B cell (primary cell): ENCODE measurements around the gene FADS2. TPM values are rescaled to one million over a fixed set of nuclear protein-coding genes. Genes with fewer than 3 reads are reported as not detected.

Experiments used
- ATAC-seq: fragments of 200-7000 bp; cut with Tn5 transposase; one replicate; pipeline ENCODE4 v1.10.0; 2021; ENCODE audit warnings: low read depth, mild to moderate bottlenecking, moderate number of reproducible peaks, moderate library complexity
- CTCF ChIA-PET: fragments of 350-600 bp; sonication (Branson Sonifier 250); formaldehyde crosslinking; loops from one replicate; lab custom pipeline; 2021; ENCODE audit warnings: antibody characterized with exemption, inconsistent platforms; lab: Charles Lee
- POLR2A ChIA-PET: fragments of 350-600 bp; sonication (Branson Sonifier 250); formaldehyde crosslinking; loops from one replicate; lab custom pipeline; 2021; ENCODE audit warnings: antibody characterized with exemption; lab: Charles Lee
- DNase-seq: peaks from one replicate; pipeline ENCODE4 v3.0.0; 2013
- H2AFZ ChIP-seq: 2 replicates; pipeline ENCODE4 v1.6.1; 2012; ENCODE audit warnings: mild to moderate bottlenecking, low read depth, low read length; ENCODE audit not compliant: insufficient read depth, poor library complexity, severe bottlenecking
- H3K27ac ChIP-seq, 2 donors: 1 replicate in 1 of 2; 2 replicates in 1 of 2; pipeline ENCODE4 v1.5.1; 2012 to 2013; ENCODE audit warnings: low read length in 2 of 2, mild to moderate bottlenecking in 2 of 2, moderate library complexity in 1 of 2
- H3K27me3 ChIP-seq, 4 experiments: fragments of 200-600 bp in 1 of 4; sonication (generic) in 1 of 4; replicated peaks in 1 of 4; 1 replicate in 2 of 4; 2 replicates in 2 of 4; pipeline versions ENCODE4 v1.6.1 to v1.7.0; 2013 to 2016; ENCODE audit warnings: low read length in 3 of 4, mild to moderate bottlenecking in 2 of 4, mixed read lengths in 1 of 4, moderate library complexity in 1 of 4; ENCODE audit not compliant: insufficient read depth in 4 of 4, control insufficient read depth in 3 of 4; ENCODE audit errors: control extremely low read depth in 1 of 4
- H3K36me3 ChIP-seq, 2 experiments: replicated peaks in 1 of 2; 1 replicate in 1 of 2; 2 replicates in 1 of 2; pipeline versions ENCODE4 v1.6.1 to v1.7.1; 2013; ENCODE audit warnings: low read length in 1 of 2; ENCODE audit not compliant: insufficient read depth in 2 of 2, control insufficient read depth in 1 of 2; ENCODE audit errors: control extremely low read depth in 1 of 2, extremely low read depth in 1 of 2
- H3K4me1 ChIP-seq, 2 donors: fragments of 200-600 bp in 1 of 2; sonication (generic) in 1 of 2; 1 replicate in 1 of 2; 2 replicates in 1 of 2; pipeline versions ENCODE4 v1.5.1 to v1.6.1; 2013 to 2017; ENCODE audit warnings: low read length in 2 of 2; ENCODE audit not compliant: control insufficient read depth in 2 of 2, insufficient read depth in 2 of 2
- H3K4me2 ChIP-seq: replicated peaks from 2 replicates; pipeline ENCODE3; 2012; ENCODE audit warnings: mild to moderate bottlenecking, low read depth, low read length; ENCODE audit not compliant: poor library complexity, severe bottlenecking
- H3K4me3 ChIP-seq, 5 experiments: fragments of 200-600 bp in 1 of 5; sonication (generic) in 1 of 5; 1 replicate in 3 of 5; 2 replicates in 2 of 5; pipeline versions ENCODE4 v1.5.1 to v1.7.0; 2011 to 2016; ENCODE audit warnings: low read length in 4 of 5, mild to moderate bottlenecking in 4 of 5, low read depth in 2 of 5, control low read depth in 1 of 5, moderate library complexity in 1 of 5; ENCODE audit not compliant: insufficient read depth in 1 of 5; ENCODE audit errors: control extremely low read depth in 1 of 5, extremely low read depth in 1 of 5
- H3K79me2 ChIP-seq: fragments of 200-600 bp; sonication (generic); one replicate; pipeline ENCODE4 v1.6.0; 2016; ENCODE audit warnings: low read length; ENCODE audit not compliant: control insufficient read depth, insufficient read depth
- H3K9ac ChIP-seq: fragments of 200-600 bp; sonication (generic); 2 replicates; pipeline ENCODE4 v1.6.1; 2017; ENCODE audit warnings: mild to moderate bottlenecking, low read length, moderate library complexity
- H3K9me3 ChIP-seq, 3 donors: one replicate each; pipeline versions ENCODE4 v1.6.1 to v1.7.1; 2013; ENCODE audit warnings: low read length in 2 of 3; ENCODE audit not compliant: control insufficient read depth in 2 of 3, insufficient read depth in 1 of 3; ENCODE audit errors: control extremely low read depth in 1 of 3
- H4K20me1 ChIP-seq: 2 replicates; pipeline ENCODE4 v1.6.0; 2012; ENCODE audit warnings: mild to moderate bottlenecking, low read length; ENCODE audit not compliant: insufficient read depth, control insufficient read depth, poor library complexity, severe bottlenecking
- H3K27ac Mint-ChIP-seq: one replicate; pipeline ENCODE4 v1.8.0; 2021; ENCODE audit warnings: mixed read lengths
- H3K27me3 Mint-ChIP-seq: one replicate; pipeline ENCODE4 v1.8.0; 2021; ENCODE audit warnings: mixed read lengths
- H3K4me1 Mint-ChIP-seq: one replicate; pipeline ENCODE4 v1.8.0; 2021; ENCODE audit warnings: mixed read lengths
- H3K4me3 Mint-ChIP-seq: one replicate; pipeline ENCODE4 v1.8.0; 2021; ENCODE audit warnings: mixed read lengths
- H3K9me3 Mint-ChIP-seq: one replicate; pipeline ENCODE4 v1.8.0; 2022; ENCODE audit warnings: mixed read lengths; ENCODE audit not compliant: insufficient read depth
- EZH2 ChIP-seq: IDR thresholded peaks from 2 replicates; pipeline ENCODE4 v1.6.1; 2012; ENCODE audit warnings: borderline replicate concordance, low read depth, mild to moderate bottlenecking, moderate library complexity, low read length; ENCODE audit not compliant: insufficient read depth, poor library complexity, severe bottlenecking
- WGBS: methylation state at CpG from one replicate; pipeline ENCODE4 v1.1.5; 2013; ENCODE audit warnings: missing lambda C conversion rate; ENCODE audit not compliant: insufficient coverage; 5-methylcytosine and 5-hydroxymethylcytosine counted together
- intact Hi-C: fragments of 100-400 bp; cut with micrococcal nuclease; formaldehyde crosslinking; loops from one replicate; pipeline ENCODE4 v1.10.0; 2022
- polyA plus RNA-seq: library from polyadenylated mRNA; depleted of rRNA; stranded (reverse); fragments of >200 nt; gene quantifications from 2 replicates; pipeline ENCODE4 v1.2.3, GENCODE V29; 2012
- total RNA-seq, 2 donors: library from RNA; stranded (reverse); fragments of 120-200 nt in 1 of 2; gene quantifications; 1 replicate in 1 of 2; 2 replicates in 1 of 2; pipeline versions ENCODE4 v1.2.3 to v1.2.4, GENCODE V29; 2013 to 2022
- TF ChIP-seq, protein P1 (sequence below): fragments of 200-600 bp; IDR thresholded peaks from one replicate; pipeline ENCODE4 v1.8.0; 2022; ENCODE audit warnings: antibody characterized with exemption, mild to moderate bottlenecking

Gene FADS2
- total and polyA plus RNA-seq, 2 donors (not counting 1 experiment from before 2014, with no cell fraction given), result 1.5 to 5.9 TPM

DNA sequence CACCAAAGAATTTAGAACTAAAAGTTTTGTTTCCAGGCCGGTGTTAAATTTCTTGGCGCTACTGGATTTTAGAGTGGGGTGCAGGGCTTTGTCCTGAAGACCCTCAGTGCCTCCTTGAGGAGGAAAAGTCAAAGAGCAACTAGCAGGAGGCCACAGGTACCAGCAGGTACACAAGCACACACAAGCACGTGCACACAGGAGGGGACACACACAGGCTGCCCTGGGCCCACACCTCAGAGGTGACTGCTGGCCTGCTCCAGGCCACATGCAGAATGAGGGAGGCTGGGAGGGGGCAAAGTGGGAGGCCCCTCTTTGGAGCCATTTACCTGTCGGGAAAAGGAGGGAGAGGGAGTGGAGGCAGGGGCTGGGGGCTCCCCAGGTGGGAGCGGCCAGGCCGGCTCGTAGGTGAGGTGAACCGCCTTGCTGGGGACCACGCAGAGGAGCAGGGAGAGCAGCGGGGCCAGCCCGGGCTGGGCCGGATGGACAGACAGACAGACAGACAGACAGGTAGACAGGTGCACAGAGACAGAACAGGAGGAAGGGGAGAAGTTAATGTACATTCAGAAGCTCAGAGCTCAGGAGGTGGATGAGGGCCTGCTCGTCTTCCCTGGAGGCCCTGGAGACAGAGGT is 77.1 kb downstream of the FADS2 start:
- peaks cover 0 to 3% (median 2%) of the 10 kb centered on the region in 4 experiments for H3K27me3 ChIP-seq
- Mint-ChIP-seq H3K9me3 (no peaks in the 10 kb centered on the region), H3K4me3 (no peak overlapping the region), H3K27ac (no peak overlapping the region), H3K4me1 (no peaks in the 10 kb centered on the region), H3K27me3 (peaks cover 4% of the 10 kb centered on the region)
- H4K20me1 ChIP-seq, result no peaks in the 10 kb centered on the region
- POLR2A ChIA-PET, result no interaction called here
- TF ChIP-seq, protein P1, sequence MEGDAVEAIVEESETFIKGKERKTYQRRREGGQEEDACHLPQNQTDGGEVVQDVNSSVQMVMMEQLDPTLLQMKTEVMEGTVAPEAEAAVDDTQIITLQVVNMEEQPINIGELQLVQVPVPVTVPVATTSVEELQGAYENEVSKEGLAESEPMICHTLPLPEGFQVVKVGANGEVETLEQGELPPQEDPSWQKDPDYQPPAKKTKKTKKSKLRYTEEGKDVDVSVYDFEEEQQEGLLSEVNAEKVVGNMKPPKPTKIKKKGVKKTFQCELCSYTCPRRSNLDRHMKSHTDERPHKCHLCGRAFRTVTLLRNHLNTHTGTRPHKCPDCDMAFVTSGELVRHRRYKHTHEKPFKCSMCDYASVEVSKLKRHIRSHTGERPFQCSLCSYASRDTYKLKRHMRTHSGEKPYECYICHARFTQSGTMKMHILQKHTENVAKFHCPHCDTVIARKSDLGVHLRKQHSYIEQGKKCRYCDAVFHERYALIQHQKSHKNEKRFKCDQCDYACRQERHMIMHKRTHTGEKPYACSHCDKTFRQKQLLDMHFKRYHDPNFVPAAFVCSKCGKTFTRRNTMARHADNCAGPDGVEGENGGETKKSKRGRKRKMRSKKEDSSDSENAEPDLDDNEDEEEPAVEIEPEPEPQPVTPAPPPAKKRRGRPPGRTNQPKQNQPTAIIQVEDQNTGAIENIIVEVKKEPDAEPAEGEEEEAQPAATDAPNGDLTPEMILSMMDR, result no peak
- TF ChIP-seq EZH2, result no peak
- no peak overlapping the region for H3K4me2 ChIP-seq
- H3K79me2 ChIP-seq, result no peaks in the 10 kb centered on the region
- H3K4me3 ChIP-seq, result no peak overlapping the region
- no peak overlapping the region for H3K27ac ChIP-seq
- peaks cover 0 to 6% (median 0%) of the 10 kb centered on the region in 3 donors for H3K9me3 ChIP-seq
- ATAC-seq (no peak), DNase-seq (no peak)
- H2AFZ ChIP-seq, result no peak overlapping the region
- no peak overlapping the region for H3K9ac ChIP-seq
- CTCF ChIA-PET, result interaction anchor here (1.8 to 12.0 kb wide), 2 partner anchors 42 to 179 kb away, joined by 6 to 424 read pairs; no protein-coding TSS in a partner anchor
- no peaks in the 10 kb centered on the region for H3K36me3 ChIP-seq
- H3K4me1 ChIP-seq, result peaks cover 0 to 9% of the 10 kb centered on the region in 2 donors
- WGBS, result 98% methylated on average over 10 of the region's 13 CpGs
- intact Hi-C loops, result no loop called here

DNA sequence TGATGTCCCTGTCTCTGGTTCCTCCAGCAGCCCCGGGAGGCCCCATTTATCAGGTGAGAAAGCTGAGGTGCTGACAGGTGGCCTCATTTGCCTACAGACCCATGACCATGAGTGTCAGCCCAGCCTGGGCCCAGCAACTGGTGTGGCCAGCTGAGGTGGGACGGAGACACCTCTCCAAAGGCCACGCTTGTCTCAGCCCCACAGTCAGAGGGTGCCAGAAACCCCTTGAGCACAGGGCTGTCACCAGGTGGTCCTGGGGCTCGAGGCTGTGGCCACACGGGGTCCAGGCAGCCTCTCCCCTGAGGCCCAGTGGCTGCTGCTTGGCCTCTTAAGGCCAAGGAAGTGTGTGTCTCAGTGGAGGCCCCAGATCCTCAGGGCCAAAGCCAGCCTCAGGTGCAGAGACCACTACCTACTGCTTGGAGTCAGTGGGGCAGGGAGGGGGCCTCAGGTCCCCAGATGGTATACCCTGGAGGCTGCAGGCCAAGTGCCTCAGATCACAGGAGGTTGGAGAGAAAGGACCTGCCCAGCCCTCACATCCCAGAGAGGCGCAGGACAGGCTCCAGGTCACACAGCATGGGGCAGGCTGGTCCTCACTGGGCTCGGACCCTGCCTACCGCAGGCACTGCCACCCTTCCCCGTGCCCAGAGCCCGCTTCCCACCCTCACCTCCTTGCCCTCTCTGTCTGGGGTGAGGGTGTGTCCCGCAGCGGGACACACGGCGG is 77.9 kb downstream of the FADS2 start:
- Histone ChIP-seq H3K36me3 (no peaks in the 10 kb centered on the region), H3K4me3 (no peak overlapping the region), H3K4me1 (peaks cover 0 to 9% of the 10 kb centered on the region in 2 donors), H3K9ac (no peak overlapping the region), H3K27me3 (peaks cover 0 to 3% (median 2%) of the 10 kb centered on the region in 4 experiments), H2AFZ (no peak overlapping the region), H3K79me2 (no peaks in the 10 kb centered on the region), H3K4me2 (no peak overlapping the region), H3K9me3 (peaks cover 0 to 6% (median 0%) of the 10 kb centered on the region in 3 donors), H4K20me1 (no peaks in the 10 kb centered on the region), H3K27ac (no peak overlapping the region)
- Mint-ChIP-seq H3K27ac (no peak overlapping the region), H3K4me1 (no peaks in the 10 kb centered on the region), H3K9me3 (no peaks in the 10 kb centered on the region), H3K27me3 (peaks cover 4% of the 10 kb centered on the region), H3K4me3 (no peak overlapping the region)
- ChIA-PET CTCF (interaction anchor here (2.1 to 12.0 kb wide), 2 partner anchors 178 to 202 kb away, joined by 6 to 424 read pairs; no protein-coding TSS in a partner anchor), POLR2A (no interaction called here)
- intact Hi-C loops, result no loop called here
- WGBS, result 79% methylated on average over 8 of the region's 14 CpGs
- no peak for ATAC-seq
- TF ChIP-seq, protein P1, result no peak
- TF ChIP-seq EZH2, result no peak
- no peak for DNase-seq
